Measurements from ENCODE around the gene ZNF76.

DNA sequence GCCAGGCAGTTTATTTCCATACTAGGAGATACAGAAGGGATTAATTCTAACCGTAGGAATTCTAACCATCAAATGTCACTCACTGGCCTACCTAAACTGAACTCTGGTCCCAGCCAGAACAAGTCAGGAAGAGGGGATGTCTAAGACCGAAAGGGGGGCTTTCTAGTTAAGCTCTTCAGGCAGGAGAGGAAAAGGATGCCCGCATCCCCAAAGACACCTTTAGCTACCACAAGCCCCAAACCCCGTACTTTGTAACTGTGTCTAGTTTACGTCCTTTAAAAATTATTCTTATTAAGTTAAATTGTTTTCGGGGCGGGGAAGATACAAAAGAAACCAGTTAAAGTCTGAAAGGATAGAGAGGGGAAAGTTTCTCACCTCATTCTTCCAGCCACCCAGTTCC is 1.2 kb upstream of the ZNF76 start:
- TF ChIP-seq, protein P1, sequence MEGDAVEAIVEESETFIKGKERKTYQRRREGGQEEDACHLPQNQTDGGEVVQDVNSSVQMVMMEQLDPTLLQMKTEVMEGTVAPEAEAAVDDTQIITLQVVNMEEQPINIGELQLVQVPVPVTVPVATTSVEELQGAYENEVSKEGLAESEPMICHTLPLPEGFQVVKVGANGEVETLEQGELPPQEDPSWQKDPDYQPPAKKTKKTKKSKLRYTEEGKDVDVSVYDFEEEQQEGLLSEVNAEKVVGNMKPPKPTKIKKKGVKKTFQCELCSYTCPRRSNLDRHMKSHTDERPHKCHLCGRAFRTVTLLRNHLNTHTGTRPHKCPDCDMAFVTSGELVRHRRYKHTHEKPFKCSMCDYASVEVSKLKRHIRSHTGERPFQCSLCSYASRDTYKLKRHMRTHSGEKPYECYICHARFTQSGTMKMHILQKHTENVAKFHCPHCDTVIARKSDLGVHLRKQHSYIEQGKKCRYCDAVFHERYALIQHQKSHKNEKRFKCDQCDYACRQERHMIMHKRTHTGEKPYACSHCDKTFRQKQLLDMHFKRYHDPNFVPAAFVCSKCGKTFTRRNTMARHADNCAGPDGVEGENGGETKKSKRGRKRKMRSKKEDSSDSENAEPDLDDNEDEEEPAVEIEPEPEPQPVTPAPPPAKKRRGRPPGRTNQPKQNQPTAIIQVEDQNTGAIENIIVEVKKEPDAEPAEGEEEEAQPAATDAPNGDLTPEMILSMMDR (IDR thresholded peaks at IDR 0.05) = no peak
- no peak for TF ChIP-seq EP300 (IDR thresholded peaks at IDR 0.05)
- no peak for TF ChIP-seq POLR2A (IDR thresholded peaks at IDR 0.05)
